Measurements from ENCODE around the gene SDCCAG8.

Gene SDCCAG8

DNA sequence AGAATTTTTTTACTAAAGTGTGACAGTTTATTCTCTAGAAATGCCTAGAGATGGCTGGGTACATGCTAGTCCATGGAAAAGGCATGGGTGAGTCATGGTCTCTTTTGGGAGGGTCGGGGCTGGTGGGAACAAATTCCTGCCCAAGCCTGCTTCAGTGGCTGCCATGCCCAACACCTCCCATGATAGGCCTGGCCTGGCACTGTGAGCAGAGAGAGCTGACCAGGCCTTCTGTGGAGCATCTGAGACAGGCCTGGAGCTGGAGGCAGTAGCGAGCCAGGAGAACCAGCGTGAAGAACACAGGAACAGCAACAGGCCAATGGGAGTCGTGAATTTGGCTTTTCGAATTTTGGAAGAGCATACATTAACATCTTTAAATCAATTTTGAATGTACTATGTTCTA lies 209.2 kb downstream of the SDCCAG8 start:
- no peak overlapping the region for H3K27ac ChIP-seq
- no peak for TF ChIP-seq ZFX (IDR thresholded peaks at IDR 0.05; ENCODE audit: borderline replicate concordance)
- TF ChIP-seq, protein P1, sequence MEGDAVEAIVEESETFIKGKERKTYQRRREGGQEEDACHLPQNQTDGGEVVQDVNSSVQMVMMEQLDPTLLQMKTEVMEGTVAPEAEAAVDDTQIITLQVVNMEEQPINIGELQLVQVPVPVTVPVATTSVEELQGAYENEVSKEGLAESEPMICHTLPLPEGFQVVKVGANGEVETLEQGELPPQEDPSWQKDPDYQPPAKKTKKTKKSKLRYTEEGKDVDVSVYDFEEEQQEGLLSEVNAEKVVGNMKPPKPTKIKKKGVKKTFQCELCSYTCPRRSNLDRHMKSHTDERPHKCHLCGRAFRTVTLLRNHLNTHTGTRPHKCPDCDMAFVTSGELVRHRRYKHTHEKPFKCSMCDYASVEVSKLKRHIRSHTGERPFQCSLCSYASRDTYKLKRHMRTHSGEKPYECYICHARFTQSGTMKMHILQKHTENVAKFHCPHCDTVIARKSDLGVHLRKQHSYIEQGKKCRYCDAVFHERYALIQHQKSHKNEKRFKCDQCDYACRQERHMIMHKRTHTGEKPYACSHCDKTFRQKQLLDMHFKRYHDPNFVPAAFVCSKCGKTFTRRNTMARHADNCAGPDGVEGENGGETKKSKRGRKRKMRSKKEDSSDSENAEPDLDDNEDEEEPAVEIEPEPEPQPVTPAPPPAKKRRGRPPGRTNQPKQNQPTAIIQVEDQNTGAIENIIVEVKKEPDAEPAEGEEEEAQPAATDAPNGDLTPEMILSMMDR (IDR thresholded peaks at IDR 0.05): no peak

DNA sequence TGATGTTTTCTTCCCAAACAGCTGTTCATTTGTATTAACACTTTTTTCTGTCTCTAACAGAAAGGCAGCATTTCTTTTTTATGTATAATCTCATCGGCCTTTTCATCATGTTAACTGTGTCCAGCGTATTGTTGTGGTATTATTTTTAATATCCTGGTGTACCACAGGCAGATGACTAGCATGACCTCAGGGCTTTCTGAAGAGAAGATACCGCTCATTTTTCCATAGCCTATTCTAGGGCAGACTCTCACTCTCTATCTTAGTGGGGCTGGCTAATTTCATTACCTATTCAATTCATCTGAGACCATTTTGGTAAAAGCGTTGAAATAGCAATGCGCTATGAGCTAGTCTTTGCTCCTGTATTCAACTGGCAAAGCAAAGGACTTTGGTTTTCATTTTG lies 209.9 kb downstream of the SDCCAG8 start:
- TF ChIP-seq, protein P1 (IDR thresholded peaks at IDR 0.05): no peak
- TF ChIP-seq ZFX (IDR thresholded peaks at IDR 0.05; ENCODE audit: borderline replicate concordance): no peak

DNA sequence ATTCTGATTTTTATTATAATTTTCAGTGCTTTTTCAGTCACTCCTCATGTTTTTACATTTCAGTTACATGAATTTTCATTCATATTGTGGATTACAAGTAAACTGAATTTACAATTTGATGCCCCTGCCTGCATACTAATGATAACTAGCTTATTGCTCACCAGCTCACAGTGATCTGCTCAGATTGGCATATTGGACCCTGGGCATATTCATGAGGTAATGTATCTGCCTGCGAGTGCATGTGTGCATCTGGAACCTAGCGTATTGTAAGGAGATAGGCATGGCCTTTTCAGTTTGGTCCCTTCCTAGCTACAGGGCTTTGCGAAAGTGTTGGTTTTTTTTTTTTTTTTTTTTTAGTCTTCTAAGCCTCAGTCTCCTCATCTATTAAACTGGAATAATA lies 213.7 kb downstream of the SDCCAG8 start:
- no peak overlapping the region for H3K27ac ChIP-seq
- no peak for TF ChIP-seq ZFX (IDR thresholded peaks at IDR 0.05; ENCODE audit: borderline replicate concordance)
- TF ChIP-seq, protein P1 (IDR thresholded peaks at IDR 0.05): no peak

More for the DNA sequence above, 209.9 kb downstream of the SDCCAG8 start:
- H3K27ac ChIP-seq: no peak overlapping the region

DNA sequence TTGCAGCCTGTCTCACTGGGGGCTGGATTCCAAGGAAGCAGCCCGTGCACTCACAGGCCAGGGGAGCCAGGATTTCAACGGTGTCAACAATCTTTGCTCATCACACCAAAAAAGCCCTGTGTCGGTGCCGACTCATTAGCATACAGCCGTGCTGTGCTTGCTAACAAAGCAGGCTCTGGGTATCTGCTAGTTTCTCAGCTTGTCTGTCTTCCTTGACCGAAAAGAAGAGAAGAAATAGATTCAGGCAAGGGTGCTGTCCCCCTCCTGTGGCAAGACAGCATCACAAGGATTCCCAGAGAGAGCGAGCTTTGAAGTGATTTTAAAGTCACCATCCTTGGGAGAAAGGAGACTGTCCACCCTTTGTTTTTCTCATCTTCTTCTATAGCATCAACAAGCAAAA lies 214.7 kb downstream of the SDCCAG8 start:
- no peak overlapping the region for H3K27ac ChIP-seq

DNA sequence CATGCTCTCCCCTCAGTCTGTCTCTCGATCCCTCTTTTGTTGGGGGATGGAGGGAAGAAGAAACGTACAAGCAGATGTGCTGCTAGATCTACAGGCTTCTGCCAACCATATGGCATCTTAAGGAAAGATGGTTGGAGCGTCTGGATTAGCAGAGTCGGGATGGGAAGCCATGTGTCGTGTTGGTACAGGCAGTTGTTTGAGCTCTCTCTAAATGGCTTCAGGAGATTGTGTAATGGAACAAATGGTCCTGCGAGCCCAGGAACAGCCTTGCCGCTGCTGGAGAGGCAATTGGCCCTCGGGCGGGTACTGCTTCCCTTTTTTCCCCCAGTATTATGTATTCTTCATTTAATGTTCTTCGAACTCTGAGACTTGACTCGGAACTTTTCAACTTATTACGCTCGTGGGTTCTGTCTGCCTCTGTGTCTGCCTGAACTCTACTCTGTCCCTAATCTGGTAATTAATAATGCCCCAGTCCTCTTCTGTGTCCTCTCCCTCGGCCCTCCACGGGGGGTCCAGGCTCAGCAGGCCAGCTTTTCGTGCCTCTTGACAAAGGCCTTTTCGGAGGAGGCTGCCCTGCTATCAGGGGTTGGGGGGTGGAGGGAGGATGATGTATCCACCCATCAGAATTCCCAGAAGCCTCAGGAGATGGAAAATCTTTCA lies 215.3 kb downstream of the SDCCAG8 start:
- TF ChIP-seq, protein P1 (IDR thresholded peaks at IDR 0.05): no peak
- no peak for TF ChIP-seq ZFX (IDR thresholded peaks at IDR 0.05; ENCODE audit: borderline replicate concordance)
- H3K27ac ChIP-seq: no peak overlapping the region

More for the DNA sequence above, 214.7 kb downstream of the SDCCAG8 start:
- TF ChIP-seq ZFX (IDR thresholded peaks at IDR 0.05; ENCODE audit: borderline replicate concordance): no peak
- TF ChIP-seq, protein P1 (IDR thresholded peaks at IDR 0.05): no peak

DNA sequence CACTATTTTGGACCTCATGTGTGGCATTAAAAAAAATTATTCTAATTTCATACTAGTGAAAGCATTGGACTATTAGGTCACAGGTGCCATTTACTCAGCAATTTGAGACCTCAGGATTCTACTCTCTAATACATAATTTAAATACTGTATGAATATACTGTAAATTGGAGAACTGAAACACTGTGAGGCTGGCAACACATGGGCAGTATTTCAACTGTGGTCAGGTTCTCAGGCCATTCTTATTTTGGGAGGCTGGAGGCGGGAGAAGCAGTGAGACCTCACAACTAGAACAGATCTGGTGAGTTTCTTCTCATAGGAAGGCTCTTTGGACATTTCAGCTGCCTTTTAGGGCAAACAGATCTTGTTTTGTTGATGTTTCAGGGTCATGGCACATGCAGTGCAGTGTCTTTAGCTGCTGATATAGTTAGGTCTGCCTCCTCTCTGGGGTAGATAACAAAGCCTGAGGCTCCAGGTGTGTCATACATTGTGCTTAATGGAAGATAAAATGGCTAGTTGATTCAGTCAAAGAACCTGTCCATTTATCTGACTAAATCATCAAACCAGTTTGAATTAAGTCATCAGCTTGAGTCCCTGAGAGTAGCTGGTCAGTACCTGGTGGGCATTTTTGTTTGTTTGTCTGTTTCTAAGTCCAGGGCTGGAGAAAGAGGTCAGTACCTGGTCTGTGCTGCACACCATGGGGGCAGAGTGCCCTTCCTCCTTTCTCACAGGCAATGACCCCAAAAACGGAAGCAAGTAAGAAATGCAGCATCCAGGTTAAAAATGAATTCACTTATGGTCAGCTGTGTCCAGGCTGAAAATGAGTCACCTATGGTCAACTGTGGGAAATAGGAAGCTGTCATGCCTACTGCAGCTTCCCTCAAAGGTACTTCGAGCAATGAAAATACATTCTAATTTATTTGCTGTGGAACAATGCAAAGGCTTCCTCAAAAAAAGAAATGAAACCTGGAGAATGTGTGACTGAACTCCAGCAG lies 216.2 kb downstream of the SDCCAG8 start:
- H3K27ac ChIP-seq: no peak overlapping the region

More for the DNA sequence above, 216.2 kb downstream of the SDCCAG8 start:
- TF ChIP-seq, protein P1 (IDR thresholded peaks at IDR 0.05): no peak
- no peak for TF ChIP-seq ZFX (IDR thresholded peaks at IDR 0.05; ENCODE audit: borderline replicate concordance)
